HL-60/S4 (cell line): ENCODE measurements around the gene SORL1.

Experiments used
- in situ Hi-C: fragments of 300-500 bp; cut with MboI; formaldehyde crosslinking; loops from 2 replicates; pipeline ENCODE4 v1.14.3; 2022; ENCODE audit warnings: low sequenced_read_pairs

The SORL1 gene

GRCh38 chr11:121581607-121582006 lies 129.5 kb downstream of the SORL1 start:
- in situ Hi-C loops = no loop called here

DNA sequence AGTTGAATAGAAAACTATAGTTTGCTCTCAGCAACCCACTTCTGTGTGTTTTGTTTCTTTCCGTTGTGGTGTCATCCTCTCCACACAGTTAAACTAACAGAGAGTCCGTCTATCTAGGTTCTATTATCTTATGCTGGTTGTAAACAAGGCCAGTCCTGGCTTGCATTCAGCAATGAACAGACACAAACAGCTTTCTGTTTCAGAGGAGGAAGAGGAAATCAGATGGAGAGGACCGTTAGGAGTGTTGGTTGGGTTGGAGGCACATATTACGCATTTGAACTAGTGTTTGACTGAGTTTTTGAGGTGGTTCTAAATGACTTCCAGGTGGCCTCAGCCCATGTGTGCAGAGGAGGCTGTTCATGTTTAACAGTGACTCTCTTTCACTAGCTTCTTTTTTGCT lies 130.2 kb downstream of the SORL1 start:
- in situ Hi-C loops = no loop called here

DNA sequence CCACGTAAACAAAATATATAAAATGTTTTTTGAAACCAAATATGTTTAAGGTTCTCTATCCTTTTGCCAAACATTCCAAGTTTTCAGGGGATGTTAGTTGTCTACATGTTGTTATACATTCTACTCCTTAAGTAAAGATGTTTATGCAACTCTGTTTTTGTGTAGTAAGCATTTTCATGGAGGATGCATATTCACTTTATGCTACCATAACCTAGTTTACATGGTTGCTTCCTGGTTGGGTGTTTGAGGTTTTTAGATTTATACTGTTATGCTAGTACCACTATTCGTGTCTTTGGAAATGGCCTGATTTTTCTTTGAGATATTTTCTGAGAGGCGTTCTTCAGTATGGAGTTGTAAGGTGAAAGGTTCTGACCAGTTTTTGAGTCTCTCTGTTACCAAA lies 131.7 kb downstream of the SORL1 start:
- in situ Hi-C loops = no loop called here

DNA sequence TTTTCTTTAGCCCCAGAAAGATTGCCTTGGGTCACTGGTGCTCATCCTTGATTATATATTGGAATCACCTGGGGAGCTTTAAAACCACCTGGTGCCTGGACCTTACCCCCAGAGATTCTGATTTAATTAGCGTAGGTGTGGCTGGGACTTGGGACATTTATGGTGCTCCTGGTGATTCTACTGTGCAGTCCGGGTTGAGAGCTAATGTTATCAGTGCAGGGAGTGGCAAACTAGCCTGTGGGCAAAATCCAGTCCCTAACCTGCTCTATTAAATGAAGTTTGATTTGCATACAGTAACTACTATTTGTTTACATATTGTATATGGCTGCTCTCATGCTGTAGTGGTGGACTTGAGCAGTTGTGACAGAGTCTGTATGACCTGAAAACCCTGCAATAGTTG lies 134.6 kb downstream of the SORL1 start:
- in situ Hi-C loops = no loop called here

DNA sequence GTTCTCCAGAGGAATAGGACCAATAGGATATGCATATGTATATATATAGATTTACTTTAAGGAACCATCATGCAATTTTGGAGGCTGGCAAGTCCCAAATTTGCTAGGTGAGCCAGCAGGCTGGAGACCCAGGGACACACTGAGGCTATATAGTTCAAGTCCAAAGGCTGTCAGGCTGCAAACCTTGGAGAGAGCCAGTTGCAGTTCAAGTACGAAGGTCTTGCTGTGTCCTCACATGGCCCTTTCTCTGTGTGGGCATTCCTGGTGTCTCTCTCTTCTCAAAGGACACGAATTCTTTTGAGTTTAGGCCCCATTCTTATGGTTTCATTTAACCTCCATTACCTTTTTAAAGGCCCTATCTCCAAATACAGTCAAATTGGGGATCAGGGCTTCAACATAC lies 135.1 kb downstream of the SORL1 start:
- in situ Hi-C loops = no loop called here

DNA sequence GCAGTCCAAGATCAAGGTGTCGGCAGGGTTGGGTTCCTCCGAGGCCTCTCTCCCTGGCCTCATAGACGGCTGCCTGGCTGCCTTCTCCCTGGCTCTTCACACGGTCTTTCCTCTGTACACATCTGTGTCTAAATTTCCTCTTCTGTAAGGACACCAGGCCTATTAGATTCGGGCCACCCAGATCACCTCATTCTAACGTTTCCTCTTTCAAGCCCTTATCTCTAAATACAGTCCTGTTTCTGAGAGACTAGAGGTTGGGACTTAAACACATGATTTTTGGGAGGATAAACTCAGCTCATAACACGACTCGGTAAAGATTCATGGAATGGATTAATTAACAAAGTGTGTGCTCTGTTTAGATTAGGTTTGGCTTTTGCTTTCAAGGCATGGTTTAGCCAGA lies 136.6 kb downstream of the SORL1 start:
- in situ Hi-C loops = no loop called here

DNA sequence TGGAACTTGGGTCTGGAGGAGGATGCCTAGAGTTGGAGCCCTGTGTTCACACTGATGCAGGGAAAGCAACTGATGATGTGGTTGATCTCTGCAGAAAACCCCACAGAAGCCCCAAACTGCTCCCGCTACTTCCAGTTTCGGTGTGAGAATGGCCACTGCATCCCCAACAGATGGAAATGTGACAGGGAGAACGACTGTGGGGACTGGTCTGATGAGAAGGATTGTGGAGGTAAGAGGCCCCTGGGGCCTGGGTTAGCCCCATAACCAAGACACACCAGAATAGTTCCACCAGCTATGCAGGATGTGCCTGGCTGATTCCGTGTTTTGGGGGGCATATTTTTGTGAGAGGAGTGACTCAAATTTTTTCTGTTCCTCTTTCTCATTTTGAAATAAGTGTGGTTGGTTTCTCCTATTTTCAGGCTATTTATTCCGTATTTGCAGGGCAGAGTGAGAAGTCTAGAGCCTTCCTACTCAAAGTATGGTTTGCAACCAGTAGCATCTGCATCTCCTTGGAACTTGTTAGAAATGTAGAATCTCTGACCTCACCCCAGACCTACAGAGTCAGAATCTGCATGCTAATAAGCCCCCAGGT lies 137.9 kb downstream of the SORL1 start:
- in situ Hi-C loops = no loop called here

DNA sequence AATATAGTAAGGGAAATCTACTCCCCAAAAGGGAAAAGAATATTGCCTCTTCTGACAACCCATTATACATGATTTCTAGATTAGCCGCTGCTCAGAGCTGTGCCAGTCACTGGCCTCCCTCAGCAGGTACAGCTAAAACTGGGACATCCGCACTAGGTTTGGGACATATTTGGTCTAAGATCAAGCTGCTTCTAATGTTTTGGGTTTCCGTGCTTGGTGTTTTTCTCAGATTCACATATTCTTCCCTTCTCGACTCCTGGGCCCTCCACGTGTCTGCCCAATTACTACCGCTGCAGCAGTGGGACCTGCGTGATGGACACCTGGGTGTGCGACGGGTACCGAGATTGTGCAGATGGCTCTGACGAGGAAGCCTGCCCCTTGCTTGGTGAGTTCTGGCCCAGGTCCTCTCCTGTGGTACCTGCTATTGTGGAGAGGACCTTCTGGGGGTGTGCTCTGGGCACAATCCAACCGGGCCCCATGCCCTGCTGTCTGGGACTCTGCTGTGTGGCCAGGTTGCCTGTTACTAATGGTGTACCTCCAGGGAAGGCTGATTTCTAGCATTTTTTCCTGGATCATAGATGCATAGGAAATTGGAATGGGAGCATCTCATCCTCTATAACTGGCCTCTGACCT lies 138.8 kb downstream of the SORL1 start:
- in situ Hi-C loops = no loop called here

- in situ Hi-C loops = no loop called here
Measured at GRCh38 chr11:121591405-121592033, 139.4 kb downstream of the SORL1 start.

DNA sequence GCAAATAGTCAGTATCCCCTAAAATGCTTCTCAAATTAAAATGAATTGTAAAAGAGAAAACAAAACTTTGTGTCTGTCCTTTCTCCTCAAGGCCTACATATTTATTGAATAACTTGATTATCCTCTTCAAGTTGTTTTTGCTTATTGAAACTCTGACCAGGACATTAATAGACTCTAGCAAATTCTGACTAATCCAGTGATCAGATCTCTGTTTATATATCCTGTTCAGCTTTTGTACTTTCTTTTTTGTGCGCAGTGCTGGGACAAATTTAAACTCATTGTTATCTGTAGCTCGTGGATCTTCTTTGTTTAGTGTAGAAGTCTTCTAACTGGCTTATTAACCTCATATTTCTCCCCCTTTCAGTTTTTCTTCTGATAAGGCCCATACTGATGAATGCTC lies 140.6 kb downstream of the SORL1 start:
- in situ Hi-C loops = no loop called here

- in situ Hi-C loops = loop anchor here (5.0 kb wide), 1 partner anchor 278 kb away; no protein-coding TSS in a partner anchor
Measured at GRCh38 chr11:121595717-121596161, 143.6 kb downstream of the SORL1 start.

- in situ Hi-C loops = loop anchor here (5.0 kb wide), 1 partner anchor 279 kb away; no protein-coding TSS in a partner anchor
Measured at GRCh38 chr11:121596195-121597155, 144.4 kb downstream of the SORL1 start.

DNA sequence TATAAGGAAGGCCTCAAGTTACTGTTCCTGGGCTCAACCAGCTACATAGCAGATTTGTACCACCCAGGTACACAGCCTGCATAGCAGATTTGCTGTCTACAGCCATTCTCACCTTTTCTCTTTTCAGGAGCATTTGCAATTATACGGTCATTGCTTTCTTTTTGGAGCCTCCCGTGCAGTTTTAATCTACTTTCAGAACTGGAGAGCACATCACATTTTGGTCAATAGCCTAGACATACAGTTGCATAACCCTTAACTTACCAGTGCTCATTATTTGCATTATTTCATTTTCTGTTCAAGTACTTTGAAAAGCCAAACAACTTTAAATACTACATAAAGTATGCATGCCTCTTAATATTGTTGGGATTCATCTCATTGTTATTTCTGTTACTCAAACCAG lies 151.2 kb downstream of the SORL1 start:
- in situ Hi-C loops = no loop called here

DNA sequence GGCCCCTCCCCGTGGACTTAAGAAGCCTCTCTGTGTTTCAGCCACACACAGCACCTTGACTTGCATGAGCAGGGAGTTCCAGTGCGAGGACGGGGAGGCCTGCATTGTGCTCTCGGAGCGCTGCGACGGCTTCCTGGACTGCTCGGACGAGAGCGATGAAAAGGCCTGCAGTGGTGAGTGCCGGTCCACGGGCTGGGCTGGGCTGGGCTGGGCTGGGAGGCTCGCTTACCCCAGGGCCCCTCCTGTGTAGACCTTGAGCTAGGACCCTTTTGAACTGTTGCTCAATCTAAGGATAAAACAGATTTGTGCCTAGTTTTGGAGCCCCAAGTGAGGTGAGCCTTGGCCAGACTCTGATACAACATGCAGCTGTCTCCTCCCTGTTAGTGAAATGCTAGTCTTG lies 152.0 kb downstream of the SORL1 start:
- in situ Hi-C loops = no loop called here

DNA sequence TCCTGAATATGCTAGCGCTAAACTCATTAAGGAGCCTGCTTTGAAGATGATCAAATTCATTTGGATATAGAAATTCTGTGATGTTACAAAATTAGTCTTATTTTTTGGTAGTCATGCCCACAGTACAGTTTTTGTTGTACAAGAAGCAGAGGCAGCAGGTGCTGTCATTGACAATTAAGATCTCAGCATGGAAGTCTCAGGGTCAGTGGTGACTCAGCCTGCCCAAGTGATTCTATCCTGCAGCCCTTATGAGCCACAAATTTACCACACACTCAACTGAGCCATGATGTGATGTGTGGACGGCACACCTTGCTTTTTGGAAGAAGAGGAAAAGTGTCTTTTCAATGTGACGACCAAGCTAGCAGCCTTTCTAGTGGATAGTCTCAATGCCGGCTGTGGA lies 154.2 kb downstream of the SORL1 start:
- in situ Hi-C loops = no loop called here

GRCh38 chr11:121607341-121607740 lies 155.2 kb downstream of the SORL1 start:
- in situ Hi-C loops = no loop called here

- in situ Hi-C loops = no loop called here
Measured at GRCh38 chr11:121608545-121609098, 156.5 kb downstream of the SORL1 start.

DNA sequence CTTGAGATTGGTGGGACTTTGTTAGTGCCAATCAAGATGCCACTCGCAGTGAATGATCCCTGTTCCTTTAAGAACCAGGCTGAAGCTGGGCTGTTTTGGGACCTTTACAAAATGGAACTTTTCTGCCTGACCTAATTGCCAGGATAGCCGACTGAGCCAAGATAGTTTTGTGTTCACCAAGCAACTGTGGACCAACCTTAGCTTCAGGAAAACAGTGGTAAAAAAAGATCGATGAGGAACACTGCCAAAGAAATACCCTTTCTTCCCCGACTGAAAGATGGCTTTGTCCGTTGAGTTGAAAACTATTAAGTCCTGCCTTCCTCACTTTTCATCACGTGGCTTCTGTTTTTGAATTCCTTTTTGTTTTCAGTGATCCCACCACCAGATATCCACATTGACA lies 158.6 kb downstream of the SORL1 start:
- in situ Hi-C loops = no loop called here

- in situ Hi-C loops = no loop called here
Measured at GRCh38 chr11:121611242-121611641, 159.1 kb downstream of the SORL1 start.

- in situ Hi-C loops = no loop called here
Measured at GRCh38 chr11:121613724-121614123, 161.6 kb downstream of the SORL1 start.
